SH-SY5Y (cell line): Measurements from ENCODE around the gene ANKUB1.

Experiments
- GATA2 ChIP-seq: IDR thresholded peaks from 2 replicates; pipeline ENCODE4 v1.6.1; 2011; ENCODE audit warnings: mild to moderate bottlenecking, low read depth, low read length
- GATA3 ChIP-seq: IDR thresholded peaks from 2 replicates; pipeline ENCODE4 v1.6.1; 2011; ENCODE audit warnings: low read depth, mild to moderate bottlenecking, low read length, moderate library complexity

GRCh38 chr3:149790698-149791097, 1.7 kb downstream of the ANKUB1 start:
- TF ChIP-seq GATA2 (no peak), GATA3 (no peak)
